ENCODE results near the gene PKNOX2.

PKNOX2 gene

GRCh38 chr11:125369808-125370207, 205.3 kb downstream of the PKNOX2 start:
- DNase-seq (ENCODE audit: low read depth in 1 of 2, low spot score in 1 of 2), result no peak
- Histone ChIP-seq H3K27me3 (ENCODE audit: insufficient read depth, poor library complexity, severe bottlenecking) (peaks cover 22% of the 10 kb centered on the region), H3K27ac (replicated peaks) (no peak overlapping the region), H3K4me3 (replicated peaks; ENCODE audit: insufficient read depth, low read length) (no peak overlapping the region)
- no peak for TF ChIP-seq REST (IDR thresholded peaks at IDR 0.05; ENCODE audit: insufficient replicate concordance, low read depth)
- no peak for TF ChIP-seq SPI1 (IDR thresholded peaks at IDR 0.05; ENCODE audit: borderline replicate concordance, low read depth)
- no peak for TF ChIP-seq CTCF (IDR thresholded peaks at IDR 0.05; ENCODE audit: insufficient read depth, low read length)
- TF ChIP-seq POLR2AphosphoS5 (IDR thresholded peaks at IDR 0.05; ENCODE audit: low read depth), result no peak
- no peak for TF ChIP-seq GABPA (IDR thresholded peaks at IDR 0.05; ENCODE audit: low read depth)

GRCh38 chr11:125370561-125371389, 206.2 kb downstream of the PKNOX2 start:
- TF ChIP-seq CTCF (IDR thresholded peaks at IDR 0.05; ENCODE audit: insufficient read depth, low read length) (no peak), SPI1 (IDR thresholded peaks at IDR 0.05; ENCODE audit: borderline replicate concordance, low read depth) (no peak), GABPA (IDR thresholded peaks at IDR 0.05; ENCODE audit: low read depth) (no peak), REST (IDR thresholded peaks at IDR 0.05; ENCODE audit: insufficient replicate concordance, low read depth) (no peak), POLR2AphosphoS5 (IDR thresholded peaks at IDR 0.05; ENCODE audit: low read depth) (no peak)
- Histone ChIP-seq H3K4me3 (replicated peaks; ENCODE audit: insufficient read depth, low read length) (no peak overlapping the region), H3K27ac (replicated peaks) (no peak overlapping the region), H3K27me3 (ENCODE audit: insufficient read depth, poor library complexity, severe bottlenecking) (peaks cover 16% of the 10 kb centered on the region)
- DNase-seq (ENCODE audit: low read depth in 1 of 2, low spot score in 1 of 2), result no peak

GRCh38 chr11:125371431-125371935, 206.9 kb downstream of the PKNOX2 start:
- no peak for TF ChIP-seq REST (IDR thresholded peaks at IDR 0.05; ENCODE audit: insufficient replicate concordance, low read depth)
- no peak for TF ChIP-seq SPI1 (IDR thresholded peaks at IDR 0.05; ENCODE audit: borderline replicate concordance, low read depth)
- TF ChIP-seq CTCF (IDR thresholded peaks at IDR 0.05; ENCODE audit: insufficient read depth, low read length), result no peak
- TF ChIP-seq POLR2AphosphoS5 (IDR thresholded peaks at IDR 0.05; ENCODE audit: low read depth), result no peak
- TF ChIP-seq GABPA (IDR thresholded peaks at IDR 0.05; ENCODE audit: low read depth), result no peak
- Histone ChIP-seq H3K27me3 (ENCODE audit: insufficient read depth, poor library complexity, severe bottlenecking) (peaks cover 13% of the 10 kb centered on the region), H3K27ac (replicated peaks) (no peak overlapping the region), H3K4me3 (replicated peaks; ENCODE audit: insufficient read depth, low read length) (no peak overlapping the region)
- no peak for DNase-seq (ENCODE audit: low read depth in 1 of 2, low spot score in 1 of 2)
